Sigmoid colon (tissue), 4 donors: ENCODE results near the gene MEF2D.

Experiments used
- CTCF ChIP-seq, 4 experiments: fragments of 450-650 bp in 3 of 4; fragments of 200-600 bp in 1 of 4; IDR thresholded peaks; one replicate each; pipeline ENCODE4 v1.5.1; 2016 to 2019; ENCODE audit warnings: antibody characterized with exemption in 4 of 4, mild to moderate bottlenecking in 3 of 4, moderate library complexity in 2 of 4
- EP300 ChIP-seq, 4 donors: sonication (generic); formaldehyde crosslinking; IDR thresholded peaks; one replicate each; pipeline ENCODE4 v1.6.1; 2017; ENCODE audit warnings: antibody characterized with exemption in 4 of 4
- POLR2A ChIP-seq, 2 donors: fragments of 450-650 bp; IDR thresholded peaks; one replicate each; pipeline ENCODE4 v1.6.1; 2016; ENCODE audit warnings: antibody characterized with exemption in 2 of 2, mild to moderate bottlenecking in 2 of 2, moderate library complexity in 2 of 2
- POLR2AphosphoS5 ChIP-seq, 4 donors: sonication (generic); formaldehyde crosslinking; IDR thresholded peaks; one replicate each; pipeline ENCODE4 v1.6.1; 2017; ENCODE audit warnings: antibody characterized with exemption in 4 of 4

- no peak for TF ChIP-seq CTCF (IDR thresholded peaks at IDR 0.05)
- peak in 2 of 4 donors; percentile 10 to 21 for TF ChIP-seq POLR2AphosphoS5 (IDR thresholded peaks at IDR 0.05)
- TF ChIP-seq EP300 (IDR thresholded peaks at IDR 0.05): no peak
- no peak for TF ChIP-seq POLR2A (IDR thresholded peaks at IDR 0.05)
Observed at GRCh38 chr1:156467385-156467784, 33.2 kb downstream of the MEF2D start.
